ENCODE data around the gene MAD1L1.

Gene MAD1L1

DNA sequence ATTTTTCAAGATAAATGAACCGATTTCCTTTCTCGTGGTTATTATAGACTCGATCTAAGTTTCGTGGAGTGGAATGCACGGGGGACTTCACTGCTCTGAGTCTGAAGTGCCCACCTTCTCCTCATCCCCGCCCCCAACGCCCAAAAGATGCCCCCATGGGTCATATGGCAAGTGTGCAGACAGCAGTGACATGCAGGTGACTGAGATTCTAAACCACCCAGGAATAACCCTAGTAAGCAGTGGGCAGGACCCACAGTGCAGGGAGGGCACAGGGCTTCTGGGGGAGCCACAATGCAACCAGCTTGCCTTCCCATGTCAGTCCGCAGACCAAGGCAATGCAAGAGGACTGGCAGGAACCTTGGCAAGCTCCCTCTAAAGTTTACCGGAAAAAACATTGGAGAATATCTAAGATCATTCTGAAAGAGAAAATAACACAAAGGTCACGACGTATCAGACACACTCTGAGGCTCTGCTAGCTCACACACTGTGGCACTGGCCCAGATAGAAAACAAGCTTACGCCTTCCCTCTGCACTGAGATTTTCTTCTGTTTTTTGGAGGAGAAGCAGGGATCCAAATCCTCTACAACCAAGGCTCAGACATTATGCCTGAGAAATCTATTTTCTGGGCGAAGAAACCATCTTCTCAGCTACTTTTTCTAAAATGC lies 239.6 kb downstream of the MAD1L1 start:
- H3K27ac Mint-ChIP-seq: no peak overlapping the region
- H3K4me1 Mint-ChIP-seq: peaks cover 4% of the 10 kb centered on the region

GRCh38 chr7:1992554-1992953 lies 240.2 kb downstream of the MAD1L1 start:
- H3K27ac Mint-ChIP-seq: no peak overlapping the region
- H3K4me1 Mint-ChIP-seq: peaks cover 10% of the 10 kb centered on the region
- no peaks in the 10 kb centered on the region for H3K27me3 Mint-ChIP-seq
- no peaks in the 10 kb centered on the region for H3K36me3 Mint-ChIP-seq
- no peaks in the 10 kb centered on the region for H3K9me3 Mint-ChIP-seq
- H3K4me3 Mint-ChIP-seq: no peak overlapping the region

More for the DNA sequence above, 239.6 kb downstream of the MAD1L1 start:
- Mint-ChIP-seq H3K4me3 (no peak overlapping the region), H3K9me3 (no peaks in the 10 kb centered on the region), H3K27me3 (no peaks in the 10 kb centered on the region), H3K36me3 (no peaks in the 10 kb centered on the region)

DNA sequence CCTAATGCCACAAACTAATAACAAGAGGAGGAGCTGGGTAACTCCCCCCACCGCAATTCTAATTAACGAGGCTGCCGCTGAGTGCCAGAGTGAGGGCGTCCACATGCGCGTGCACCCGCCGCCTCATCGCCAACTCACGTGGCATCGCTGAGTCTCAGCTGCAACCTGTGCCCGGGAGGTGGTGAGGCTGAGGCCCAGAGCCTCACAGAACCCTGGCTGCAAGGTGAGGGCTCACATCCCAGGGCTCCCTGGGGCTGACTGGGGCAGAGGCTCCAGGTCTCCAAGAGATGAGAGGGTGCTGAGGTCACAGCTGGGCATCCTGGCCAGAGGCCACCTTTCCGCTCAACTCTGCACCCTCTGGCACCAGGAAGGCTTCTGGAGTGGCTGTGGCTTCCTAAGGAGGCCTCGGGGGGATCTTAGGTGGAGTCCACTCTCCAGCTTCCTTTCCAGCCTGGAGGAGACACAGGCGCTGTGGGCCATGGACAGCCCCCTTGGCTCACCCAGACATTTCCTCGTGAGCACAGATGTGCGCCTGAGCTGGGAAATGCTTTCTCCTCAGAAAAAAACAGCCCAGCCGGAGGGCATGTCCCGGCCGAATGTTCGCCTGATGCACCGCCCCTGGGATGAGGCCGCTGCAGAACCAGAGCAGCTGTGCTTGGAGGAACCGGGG lies 242.6 kb downstream of the MAD1L1 start:
- Mint-ChIP-seq H3K36me3 (peaks cover 2% of the 10 kb centered on the region), H3K27me3 (no peaks in the 10 kb centered on the region), H3K4me3 (no peak overlapping the region), H3K4me1 (peaks cover 26% of the 10 kb centered on the region), H3K27ac (no peak overlapping the region), H3K9me3 (no peaks in the 10 kb centered on the region)

DNA sequence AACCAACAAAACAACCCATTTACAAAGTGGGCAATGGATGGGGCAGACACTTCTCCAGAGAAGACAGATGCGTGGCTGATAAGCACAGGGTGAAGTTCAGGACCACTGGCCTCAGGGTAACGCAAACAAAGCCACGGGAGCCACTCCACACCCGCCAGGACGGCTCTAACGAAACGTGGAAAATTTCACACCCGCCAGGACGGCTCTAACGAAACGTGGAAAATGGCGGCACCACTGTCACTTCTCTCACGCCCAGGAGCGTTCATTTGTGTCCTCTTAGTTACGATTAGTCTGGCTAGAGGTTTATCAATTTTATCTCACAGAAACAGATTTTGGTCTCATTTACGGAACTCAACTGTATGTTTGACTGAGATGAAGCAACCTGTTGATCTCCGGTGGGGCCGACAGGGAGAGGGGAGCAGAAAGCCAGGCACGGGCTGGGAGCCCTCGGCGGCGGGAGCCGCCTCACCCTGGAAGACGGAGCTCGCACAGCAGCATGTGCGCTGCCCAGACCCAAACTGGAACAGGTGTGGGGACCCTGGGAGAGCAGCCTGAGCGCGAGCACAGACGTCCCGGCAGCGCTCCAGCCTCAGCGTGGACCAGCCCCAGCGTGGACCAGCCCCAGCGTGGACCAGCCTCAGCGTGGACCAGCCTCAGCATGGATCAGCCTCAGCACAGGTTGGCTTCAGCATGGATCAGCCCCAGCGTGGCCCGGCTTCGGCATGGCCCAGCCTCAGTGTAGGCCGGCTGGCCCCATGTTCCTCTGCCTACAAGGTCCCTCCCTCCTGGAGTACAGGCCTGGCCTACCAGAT lies 243.5 kb downstream of the MAD1L1 start:
- no peaks in the 10 kb centered on the region for H3K9me3 Mint-ChIP-seq
- H3K4me1 Mint-ChIP-seq: peaks cover 33% of the 10 kb centered on the region
- peaks cover 2% of the 10 kb centered on the region for H3K36me3 Mint-ChIP-seq
- no peaks in the 10 kb centered on the region for H3K27me3 Mint-ChIP-seq
- H3K4me3 Mint-ChIP-seq: no peak overlapping the region
- no peak overlapping the region for H3K27ac Mint-ChIP-seq

DNA sequence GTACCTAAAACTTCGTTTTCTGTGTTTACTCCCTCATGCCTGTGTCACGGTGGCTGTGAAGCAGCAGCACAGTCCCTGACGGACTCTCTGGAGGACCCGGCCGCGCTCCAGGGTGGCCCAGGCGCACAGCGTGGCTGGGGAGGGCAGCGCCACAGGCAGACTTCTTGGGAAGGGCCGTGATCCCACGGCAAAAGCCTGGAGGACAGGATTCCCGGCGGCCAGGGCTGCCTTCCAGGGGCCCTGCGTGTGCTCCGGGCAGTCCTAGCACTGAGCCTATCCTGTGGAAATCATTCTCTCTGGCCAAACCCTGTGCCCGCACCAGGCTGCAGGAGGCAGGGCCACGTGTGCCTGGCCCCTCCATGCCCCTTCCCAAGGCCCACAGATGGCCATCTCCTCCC lies 244.2 kb downstream of the MAD1L1 start:
- H3K9me3 Mint-ChIP-seq: no peaks in the 10 kb centered on the region
- H3K4me3 Mint-ChIP-seq: no peak overlapping the region
- no peaks in the 10 kb centered on the region for H3K27me3 Mint-ChIP-seq
- peaks cover 2% of the 10 kb centered on the region for H3K36me3 Mint-ChIP-seq
- H3K27ac Mint-ChIP-seq: no peak overlapping the region
- H3K4me1 Mint-ChIP-seq: peaks cover 37% of the 10 kb centered on the region

- Mint-ChIP-seq H3K27ac (peak overlapping the region; percentile 46), H3K27me3 (no peaks in the 10 kb centered on the region), H3K36me3 (peaks cover 2% of the 10 kb centered on the region)
These were observed 244.9 kb downstream of the MAD1L1 start for GRCh38 chr7:1987591-1988532.

GRCh38 chr7:1987084-1987535 lies 245.6 kb downstream of the MAD1L1 start:
- H3K4me1 Mint-ChIP-seq: peaks cover 41% of the 10 kb centered on the region
- H3K27me3 Mint-ChIP-seq: no peaks in the 10 kb centered on the region
- peak overlapping the region; percentile 39 for H3K4me3 Mint-ChIP-seq
- H3K27ac Mint-ChIP-seq: peak overlapping the region; percentile 94
- peaks cover 5% of the 10 kb centered on the region for H3K36me3 Mint-ChIP-seq
- H3K9me3 Mint-ChIP-seq: no peaks in the 10 kb centered on the region

More at GRCh38 chr7:1987591-1988532, 244.9 kb downstream of the MAD1L1 start:
- Mint-ChIP-seq H3K4me1 (peaks cover 37% of the 10 kb centered on the region), H3K4me3 (no peak overlapping the region), H3K9me3 (no peaks in the 10 kb centered on the region)

DNA sequence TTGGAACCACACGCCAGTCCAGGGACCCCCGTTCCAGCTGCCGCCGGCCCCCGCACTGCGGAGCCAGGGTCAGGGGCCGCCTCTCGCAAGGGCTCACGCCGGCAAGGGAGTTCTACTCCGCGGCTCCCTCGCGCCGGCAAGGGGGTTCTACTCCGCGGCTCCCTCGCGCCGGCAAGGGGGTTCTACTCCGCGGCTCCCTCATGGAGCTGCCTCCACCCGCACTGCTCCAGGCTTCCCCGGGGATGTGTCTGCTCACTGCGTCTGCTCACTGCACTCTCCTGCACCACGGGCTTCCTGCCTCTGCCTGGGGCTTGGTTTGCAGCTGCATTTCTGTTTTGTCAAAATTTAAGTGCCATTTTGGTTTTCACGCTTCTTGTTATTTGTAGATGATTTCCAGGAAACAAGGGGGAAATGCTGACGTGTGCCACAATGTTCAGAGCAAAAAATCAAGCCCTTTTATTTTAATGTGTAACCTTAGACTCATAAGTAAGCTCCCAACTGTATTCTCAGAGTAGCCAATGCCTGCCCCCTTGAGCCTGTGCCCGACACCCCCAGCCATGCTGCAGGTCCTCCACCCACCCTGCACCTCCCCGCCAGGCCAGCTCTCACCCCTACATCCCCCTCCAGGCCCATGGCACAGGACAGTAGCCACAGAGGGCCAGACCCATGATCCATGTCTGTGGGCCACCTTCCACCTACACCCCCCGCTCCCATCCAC lies 246.2 kb downstream of the MAD1L1 start:
- Mint-ChIP-seq H3K27ac (peak overlapping the region; percentile 94), H3K27me3 (no peaks in the 10 kb centered on the region), H3K4me3 (peak overlapping the region; percentile 39), H3K36me3 (peaks cover 5% of the 10 kb centered on the region), H3K4me1 (peaks cover 41% of the 10 kb centered on the region), H3K9me3 (no peaks in the 10 kb centered on the region)

DNA sequence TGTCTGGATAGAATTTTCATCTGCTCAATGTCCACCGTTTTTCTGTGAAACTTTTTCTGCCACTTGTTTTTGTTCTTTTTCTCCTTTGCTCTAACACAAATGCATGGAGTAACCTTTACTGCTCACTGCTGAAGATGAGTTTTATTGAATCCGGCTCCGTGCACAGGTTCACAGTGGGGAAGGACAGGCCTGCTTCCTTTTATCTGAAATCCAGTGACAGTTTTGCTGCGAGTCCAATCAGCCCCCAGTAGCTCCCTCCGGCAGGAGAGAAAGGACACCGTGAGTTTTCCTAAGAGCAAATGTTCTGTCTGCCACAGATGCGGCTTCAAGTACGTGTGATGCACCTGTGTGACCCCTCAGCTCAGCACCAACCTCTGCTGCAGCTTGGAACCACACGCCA lies 246.8 kb downstream of the MAD1L1 start:
- peaks cover 41% of the 10 kb centered on the region for H3K4me1 Mint-ChIP-seq
- H3K36me3 Mint-ChIP-seq: peaks cover 5% of the 10 kb centered on the region
- H3K27ac Mint-ChIP-seq: no peak overlapping the region
- H3K4me3 Mint-ChIP-seq: no peak overlapping the region
- H3K9me3 Mint-ChIP-seq: no peaks in the 10 kb centered on the region
- no peaks in the 10 kb centered on the region for H3K27me3 Mint-ChIP-seq

DNA sequence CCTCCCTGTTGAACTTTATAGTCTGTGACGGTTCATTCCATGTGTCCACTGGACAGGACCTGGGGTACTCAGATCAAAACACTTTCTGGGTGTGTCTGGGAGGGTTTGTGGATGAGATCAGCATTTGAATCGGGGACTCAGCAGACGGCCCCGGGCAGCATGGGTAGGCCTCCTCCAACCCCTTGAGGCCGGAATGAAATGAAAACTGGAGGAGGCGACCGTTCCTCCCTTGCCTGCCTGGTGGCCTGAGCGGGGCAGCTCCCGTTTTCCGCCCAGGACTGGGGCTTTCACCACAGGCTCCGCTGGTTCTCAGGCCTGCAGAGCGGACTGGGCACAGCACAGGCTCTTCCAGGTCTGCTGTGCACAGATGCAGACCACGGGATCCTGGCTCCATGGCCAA lies 247.7 kb downstream of the MAD1L1 start:
- peaks cover 5% of the 10 kb centered on the region for H3K36me3 Mint-ChIP-seq

DNA sequence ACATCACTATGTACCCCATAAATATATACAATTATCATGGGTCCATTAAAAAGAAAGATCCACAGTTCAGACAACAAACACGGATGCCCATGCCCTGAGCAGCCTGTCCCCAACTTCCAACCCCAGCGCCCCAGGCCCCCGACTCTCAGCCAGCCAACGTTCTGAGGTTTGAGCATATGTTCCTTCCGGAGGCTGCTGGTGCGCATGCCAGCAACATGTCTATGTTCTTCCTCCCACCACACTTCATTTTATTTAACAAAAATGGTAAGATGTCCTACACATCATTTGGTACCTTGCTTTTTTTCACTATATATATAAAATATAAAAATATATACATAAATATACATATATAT lies 250.9 kb downstream of the MAD1L1 start:
- Mint-ChIP-seq H3K27me3 (no peaks in the 10 kb centered on the region), H3K4me3 (no peak overlapping the region), H3K27ac (no peak overlapping the region), H3K36me3 (peaks cover 5% of the 10 kb centered on the region), H3K4me1 (peaks cover 26% of the 10 kb centered on the region), H3K9me3 (no peaks in the 10 kb centered on the region)

More for the DNA sequence above, 247.7 kb downstream of the MAD1L1 start:
- Mint-ChIP-seq H3K4me1 (peaks cover 41% of the 10 kb centered on the region), H3K4me3 (no peak overlapping the region), H3K27ac (no peak overlapping the region), H3K9me3 (no peaks in the 10 kb centered on the region), H3K27me3 (no peaks in the 10 kb centered on the region)

DNA sequence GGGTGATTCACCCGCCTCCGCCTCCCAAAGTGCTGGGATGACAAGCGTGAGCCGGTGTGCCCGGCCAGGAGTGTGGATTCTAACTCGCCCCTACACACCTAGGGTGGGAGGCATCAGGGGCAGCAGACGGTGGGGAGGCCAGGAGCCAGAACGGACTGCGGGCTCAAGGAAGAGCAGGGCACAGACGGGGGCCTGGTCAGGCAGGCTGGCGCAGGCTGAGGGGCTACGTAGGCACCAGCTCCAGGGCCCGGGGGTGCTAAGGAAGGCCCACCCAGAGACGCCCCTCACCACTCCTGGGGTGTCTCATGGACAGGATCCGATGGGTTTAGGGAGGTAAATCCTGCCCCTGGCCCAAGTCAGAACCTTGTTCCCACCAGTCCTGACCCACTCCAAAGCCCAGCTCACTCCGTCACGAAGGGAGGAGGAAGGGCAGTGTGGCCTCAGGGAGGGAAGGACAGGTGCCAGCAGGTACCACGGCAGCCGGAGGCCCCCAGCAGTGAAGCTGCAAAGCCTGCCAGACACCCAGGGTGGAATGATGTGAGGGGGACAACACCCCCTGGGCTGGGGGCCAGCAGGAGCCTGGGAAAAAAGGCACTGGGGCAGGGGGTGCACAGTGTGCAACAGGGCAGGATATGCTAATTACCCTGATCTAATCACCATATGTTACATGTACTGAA lies 251.4 kb downstream of the MAD1L1 start:
- peaks cover 5% of the 10 kb centered on the region for H3K36me3 Mint-ChIP-seq
- H3K4me3 Mint-ChIP-seq: no peak overlapping the region
- H3K9me3 Mint-ChIP-seq: no peaks in the 10 kb centered on the region
- H3K4me1 Mint-ChIP-seq: peaks cover 21% of the 10 kb centered on the region
- no peaks in the 10 kb centered on the region for H3K27me3 Mint-ChIP-seq
- no peak overlapping the region for H3K27ac Mint-ChIP-seq

DNA sequence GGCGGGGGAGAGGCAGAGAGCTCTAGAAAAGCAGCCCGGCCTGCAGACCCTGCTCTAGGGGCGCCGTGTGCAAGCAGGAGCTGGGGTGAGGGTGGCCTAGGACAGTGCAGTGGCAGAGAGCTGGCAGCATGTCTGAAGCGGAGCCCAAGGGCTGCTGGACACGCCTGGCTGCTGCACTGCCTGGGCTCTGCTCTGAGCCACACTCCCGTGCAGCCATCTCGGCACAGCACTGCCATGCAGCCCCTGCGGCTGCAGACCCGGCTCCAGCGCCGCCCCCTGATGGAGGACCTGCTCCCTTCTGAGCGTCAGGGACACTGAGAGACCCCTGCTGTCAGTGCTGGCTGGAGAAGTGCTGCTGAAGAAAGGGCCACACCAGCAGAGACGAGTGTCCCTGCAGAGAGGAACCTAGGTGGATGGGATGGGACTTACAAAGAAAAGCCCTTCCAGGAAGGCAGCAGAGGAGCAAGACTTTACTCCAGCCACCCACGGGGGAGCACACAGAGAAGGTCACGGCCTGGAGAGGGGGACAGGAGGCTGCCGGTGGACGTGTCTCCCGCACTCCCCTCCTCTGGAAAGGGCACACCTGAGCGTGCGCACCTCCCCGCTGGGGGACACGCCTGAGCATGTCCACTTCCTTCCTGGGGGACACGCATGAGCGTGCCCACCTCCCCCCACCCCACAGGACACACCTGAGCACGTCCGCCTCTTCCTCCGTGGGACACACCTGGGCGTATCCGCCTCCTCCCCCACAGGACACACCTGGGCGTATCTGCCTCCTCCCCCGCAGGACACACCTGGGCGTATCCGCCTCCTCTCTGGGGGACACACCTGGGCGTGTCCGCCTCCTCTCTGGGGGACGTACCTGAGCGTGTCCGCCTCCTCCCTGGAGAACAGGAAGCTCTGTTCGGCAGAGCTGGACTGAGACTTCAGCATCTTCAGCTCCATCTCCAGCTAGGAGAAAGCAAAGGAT lies 252.9 kb downstream of the MAD1L1 start:
- H3K36me3 Mint-ChIP-seq: peaks cover 3% of the 10 kb centered on the region
- H3K4me3 Mint-ChIP-seq: no peak overlapping the region
- H3K9me3 Mint-ChIP-seq: no peaks in the 10 kb centered on the region
- peaks cover 22% of the 10 kb centered on the region for H3K4me1 Mint-ChIP-seq
- no peak overlapping the region for H3K27ac Mint-ChIP-seq
- no peaks in the 10 kb centered on the region for H3K27me3 Mint-ChIP-seq

Data from activated naive CD4-positive, alpha-beta T cell treated with anti-CD3 and anti-CD28 coated beads, Interleukin-2, amount 50 U/mL, for 24 hours (primary cell).